22Rv1 (cell line): ENCODE data around the gene YBX3.

Source experiments
- H3K27ac ChIP-seq: fragments of 450-650 bp; 2 replicates; pipeline ENCODE4 v1.5.1; 2017
- ZFX ChIP-seq: fragments of 450-650 bp; IDR thresholded peaks from 2 replicates; pipeline ENCODE4 v1.6.1; 2017; ENCODE audit warnings: antibody characterized with exemption, borderline replicate concordance
- TF ChIP-seq, protein P1 (sequence below): fragments of 450-650 bp; IDR thresholded peaks from 2 replicates; pipeline ENCODE4 v1.5.1; 2017; ENCODE audit warnings: mild to moderate bottlenecking

Gene YBX3

DNA sequence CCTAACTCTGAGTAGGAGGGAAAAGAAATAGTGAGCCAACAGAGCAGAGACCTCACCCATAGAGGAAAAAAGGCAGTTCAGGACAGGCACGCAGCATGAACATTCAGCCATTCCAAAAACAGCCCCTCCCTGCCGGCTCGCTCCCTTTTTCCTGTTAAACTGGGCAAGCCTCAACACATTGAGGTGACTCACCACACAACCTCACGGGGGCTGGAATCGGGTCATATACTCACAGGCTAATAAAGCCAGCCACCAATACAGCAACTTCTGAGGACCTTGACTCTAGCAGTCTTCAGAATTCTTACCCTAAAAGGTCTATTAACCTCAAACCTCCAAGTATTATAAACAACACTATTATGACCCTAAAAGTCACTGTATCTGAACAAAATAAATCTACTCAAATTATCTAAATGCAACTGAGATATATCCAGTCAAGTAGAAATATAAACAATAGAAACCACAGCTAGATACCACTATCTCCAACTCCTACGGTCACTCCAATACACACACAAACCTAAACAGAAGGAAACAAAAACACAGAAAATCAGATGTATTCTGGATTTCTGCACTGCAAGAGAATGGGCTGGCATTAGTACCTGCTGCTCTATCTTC is 6.3 kb downstream of the YBX3 start:
- no peak overlapping the region for H3K27ac ChIP-seq
- TF ChIP-seq, protein P1, sequence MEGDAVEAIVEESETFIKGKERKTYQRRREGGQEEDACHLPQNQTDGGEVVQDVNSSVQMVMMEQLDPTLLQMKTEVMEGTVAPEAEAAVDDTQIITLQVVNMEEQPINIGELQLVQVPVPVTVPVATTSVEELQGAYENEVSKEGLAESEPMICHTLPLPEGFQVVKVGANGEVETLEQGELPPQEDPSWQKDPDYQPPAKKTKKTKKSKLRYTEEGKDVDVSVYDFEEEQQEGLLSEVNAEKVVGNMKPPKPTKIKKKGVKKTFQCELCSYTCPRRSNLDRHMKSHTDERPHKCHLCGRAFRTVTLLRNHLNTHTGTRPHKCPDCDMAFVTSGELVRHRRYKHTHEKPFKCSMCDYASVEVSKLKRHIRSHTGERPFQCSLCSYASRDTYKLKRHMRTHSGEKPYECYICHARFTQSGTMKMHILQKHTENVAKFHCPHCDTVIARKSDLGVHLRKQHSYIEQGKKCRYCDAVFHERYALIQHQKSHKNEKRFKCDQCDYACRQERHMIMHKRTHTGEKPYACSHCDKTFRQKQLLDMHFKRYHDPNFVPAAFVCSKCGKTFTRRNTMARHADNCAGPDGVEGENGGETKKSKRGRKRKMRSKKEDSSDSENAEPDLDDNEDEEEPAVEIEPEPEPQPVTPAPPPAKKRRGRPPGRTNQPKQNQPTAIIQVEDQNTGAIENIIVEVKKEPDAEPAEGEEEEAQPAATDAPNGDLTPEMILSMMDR, result no peak
- TF ChIP-seq ZFX, result no peak

DNA sequence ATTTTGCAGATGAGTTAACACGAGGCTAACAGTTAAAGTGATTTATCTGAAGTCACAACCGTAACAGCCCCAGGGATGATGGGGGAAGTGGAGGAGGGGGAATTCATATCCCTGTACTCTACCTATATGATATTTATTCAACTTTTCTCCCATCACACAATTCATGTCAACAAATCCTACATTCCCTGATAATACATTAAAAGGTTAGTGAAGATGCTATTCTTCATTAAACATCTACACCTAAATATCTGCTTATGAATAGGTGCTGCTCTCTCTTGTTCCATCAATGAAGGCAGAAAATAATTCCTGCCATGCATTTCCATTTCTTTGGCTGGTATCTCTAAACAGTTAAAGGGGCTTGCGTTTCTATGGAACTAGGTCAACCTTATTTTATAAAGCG is 6.8 kb downstream of the YBX3 start:
- no peak overlapping the region for H3K27ac ChIP-seq
- TF ChIP-seq ZFX, result no peak
- TF ChIP-seq, protein P1, result no peak

DNA sequence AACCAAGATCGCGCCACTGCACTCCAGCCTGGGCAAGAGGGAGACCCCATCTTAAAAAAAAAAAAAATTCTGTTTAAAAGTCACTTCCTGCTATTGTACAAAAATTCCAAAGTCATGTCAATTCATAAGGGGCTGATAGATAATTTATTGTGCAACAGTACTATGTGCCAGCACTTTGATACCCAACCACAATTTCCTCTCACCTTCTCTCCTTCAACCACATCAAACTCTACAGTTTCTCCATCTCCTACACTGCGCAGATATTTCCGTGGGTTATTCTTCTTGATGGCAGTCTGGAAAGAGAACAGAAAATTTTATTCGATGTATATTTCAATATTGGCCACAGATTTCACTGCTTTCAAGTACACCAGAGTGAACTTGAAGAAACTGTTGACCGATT is 7.6 kb downstream of the YBX3 start:
- TF ChIP-seq, protein P1, result no peak
- TF ChIP-seq ZFX, result no peak
- H3K27ac ChIP-seq, result no peak overlapping the region

DNA sequence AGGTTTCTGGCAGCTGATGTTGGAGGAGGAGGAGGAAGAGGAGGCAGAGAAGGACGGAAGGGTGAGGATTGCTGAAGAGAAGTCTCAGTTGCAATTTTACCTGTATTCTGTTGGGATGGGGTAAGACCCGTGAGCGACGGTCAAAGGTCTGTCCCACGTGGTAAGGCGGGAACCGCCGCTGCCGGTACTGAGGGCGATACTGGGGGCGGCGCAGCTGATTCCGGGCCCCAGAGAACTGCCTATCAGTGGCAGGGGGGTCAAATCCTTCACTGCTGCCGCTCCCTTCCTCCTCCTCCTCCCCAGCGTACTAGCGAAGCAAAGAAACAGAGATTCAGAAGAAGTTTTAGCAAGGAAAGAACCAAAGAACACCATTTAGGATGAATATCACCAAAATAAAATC is 13.3 kb downstream of the YBX3 start:
- H3K27ac ChIP-seq, result no peak overlapping the region
- TF ChIP-seq ZFX, result no peak
- TF ChIP-seq, protein P1, result no peak

DNA sequence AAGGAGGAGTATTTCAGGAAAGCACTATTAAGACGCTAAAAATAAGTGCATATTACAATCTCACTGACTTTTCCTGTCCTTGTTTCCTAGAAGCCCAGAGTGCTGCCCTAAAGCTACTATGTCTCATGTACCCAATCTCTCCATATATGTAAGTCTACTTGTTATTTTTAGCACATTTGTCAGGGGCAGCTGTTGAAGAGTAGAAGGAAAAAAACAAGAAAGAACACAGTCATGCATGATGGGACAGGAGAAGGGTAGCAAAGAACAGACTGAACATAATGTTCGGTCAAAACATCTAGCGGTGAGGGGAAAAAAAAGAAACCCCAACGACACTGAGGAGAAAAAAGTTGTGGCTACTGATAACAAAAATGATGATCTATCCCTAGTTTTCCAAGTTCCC is 14.3 kb downstream of the YBX3 start:
- H3K27ac ChIP-seq, result no peak overlapping the region
- TF ChIP-seq ZFX, result no peak
- TF ChIP-seq, protein P1, result no peak

DNA sequence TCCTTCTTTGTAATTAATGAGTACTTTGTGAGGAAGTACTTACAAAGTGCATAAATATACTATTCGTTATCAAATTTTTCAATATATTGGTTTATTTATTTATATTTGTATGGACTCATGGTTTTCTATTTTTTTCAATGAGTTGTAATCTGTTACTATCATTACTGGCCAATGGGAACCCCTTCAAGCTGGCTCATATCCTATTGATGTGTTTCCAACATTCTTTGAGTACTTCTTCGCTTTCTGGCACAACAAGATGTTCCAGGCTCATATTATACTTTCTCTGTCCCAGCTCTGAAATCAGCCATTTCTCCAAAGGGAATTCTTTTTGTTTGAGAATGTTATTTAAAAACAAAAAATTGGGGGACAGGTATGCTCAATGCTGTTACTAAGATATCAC is 17.5 kb downstream of the YBX3 start:
- no peak overlapping the region for H3K27ac ChIP-seq
- TF ChIP-seq ZFX, result no peak
- TF ChIP-seq, protein P1, result no peak

DNA sequence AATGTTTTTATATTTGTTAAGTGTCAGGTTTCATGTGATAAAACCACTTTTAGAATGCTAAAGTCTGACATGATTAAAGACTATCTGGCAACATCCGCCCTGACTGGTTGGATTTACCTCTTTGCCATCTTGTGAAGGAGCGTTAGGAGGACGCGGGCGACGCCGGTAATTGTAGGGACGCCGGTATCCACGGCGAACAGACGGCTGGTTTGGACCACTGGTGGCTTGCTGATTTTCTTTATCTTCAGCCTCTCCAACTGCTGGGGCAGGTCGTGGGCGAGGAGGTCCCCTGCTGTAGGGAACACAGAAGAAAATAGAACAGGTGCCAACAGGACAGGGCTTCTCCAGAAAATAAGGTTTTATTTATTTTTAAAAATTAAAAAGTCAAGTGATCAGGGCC is 21.3 kb downstream of the YBX3 start:
- TF ChIP-seq, protein P1, result no peak
- TF ChIP-seq ZFX, result no peak
- H3K27ac ChIP-seq, result no peak overlapping the region
